NT2/D1 (cell line): Measurements from ENCODE around the gene PNMA8C.

Source experiments
- YY1 ChIP-seq: IDR thresholded peaks from 2 replicates; pipeline ENCODE4 v1.6.1; 2011; ENCODE audit not compliant: insufficient read length, insufficient read depth
- ZNF274 ChIP-seq: IDR thresholded peaks from 2 replicates; pipeline ENCODE4 v1.6.1; 2011; ENCODE audit warnings: mild to moderate bottlenecking, low read depth, low read length

DNA sequence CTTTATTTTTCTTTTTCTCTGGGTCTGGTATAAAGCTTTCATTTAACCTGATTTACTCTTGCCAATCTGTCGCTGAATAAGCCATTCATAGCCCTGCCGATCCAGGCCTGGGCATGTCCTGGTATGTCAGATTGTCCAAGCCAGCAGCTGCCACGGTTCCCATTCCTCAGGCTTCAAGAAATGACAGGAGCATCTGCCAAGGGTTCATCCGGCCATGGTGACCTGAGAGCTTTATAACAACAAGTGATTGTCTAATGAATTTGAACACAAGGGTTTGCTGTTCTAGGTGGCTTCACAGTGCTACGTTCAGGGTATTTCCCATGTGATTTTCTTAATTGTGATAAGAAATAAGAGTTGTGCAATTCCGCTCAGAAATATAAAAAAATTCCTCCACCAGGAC is 22.6 kb upstream of the PNMA8C start:
- TF ChIP-seq ZNF274: no peak
- no peak for TF ChIP-seq YY1
